K562 (cell line): Measurements from ENCODE around the gene NTN3. TPM values are rescaled to one million over a fixed set of nuclear protein-coding genes. Genes with fewer than 3 reads are reported as not detected.
A peak's percentile ranks its signal among the peaks of the same experiment; 100 is the strongest.

Experiments used
- ATAC-seq: fragments of 200-7000 bp; cut with Tn5 transposase; 3 replicates; pipeline ENCODE4 v1.9.1; 2020; ENCODE audit warnings: moderate library complexity
- BruUV-seq: library from RNA; stranded (reverse); fragments of 400-500 nt; replicated peaks from 2 replicates; lab custom pipeline; 2021; lab: Mats Ljungman, UMichigan
- CTCF ChIA-PET: fragments of 300-600 bp; formaldehyde crosslinking; extraction: SDS; loops from one replicate; lab custom pipeline; 2021; ENCODE audit warnings: low intra/inter-chr PET ratio; lab: Yijun Ruan, JAX
- POLR2A ChIA-PET: fragments of 300-600, 350-650 bp; sonication (Branson Sonifier 250); formaldehyde crosslinking; extraction: SDS; loops from one replicate; lab custom pipeline; 2021; ENCODE audit warnings: antibody characterized with exemption, inconsistent platforms; lab: Yijun Ruan, JAX
- DNase-seq, 4 experiments: peaks; one replicate each; pipeline versions ENCODE4 v3.0.0 to v3.0.0-alpha.2; 2011 to 2018; ENCODE audit warnings: low spot score in 3 of 4, mixed read lengths in 3 of 4; ENCODE audit errors: extremely low read depth in 1 of 4
- FAIRE-seq: peaks from 2 replicates; lab custom pipeline; 2011; peaks lifted over from hg19 to GRCh38; lab: Jason Lieb, UNC
- H2AFZ ChIP-seq: 2 replicates; pipeline ENCODE4 v1.6.0; 2011; ENCODE audit warnings: low read depth, low read length, control low read depth, inconsistent platforms
- H3K27ac ChIP-seq: fragments of 200-600 bp; 3 replicates; pipeline ENCODE4 v1.8.0; 2011; ENCODE audit warnings: low read depth, mild to moderate bottlenecking, control low read depth, inconsistent platforms, low read length, moderate library complexity, mixed read lengths; ENCODE audit errors: extremely low read depth
- H3K27me3 ChIP-seq, 2 experiments: fragments of 300-600 bp in 1 of 2; 2 replicates in 1 of 2; 3 replicates in 1 of 2; pipeline versions ENCODE4 v1.6.0 to v1.8.0; 2011; ENCODE audit warnings: inconsistent platforms in 2 of 2, low read length in 2 of 2, mild to moderate bottlenecking in 1 of 2, mixed read lengths in 1 of 2, moderate library complexity in 1 of 2; ENCODE audit not compliant: control insufficient read depth in 2 of 2, insufficient read depth in 2 of 2
- H3K36me3 ChIP-seq: fragments of 300-600 bp; 3 replicates; pipeline ENCODE4 v1.8.0; 2011; ENCODE audit warnings: mild to moderate bottlenecking, low read length, inconsistent platforms; ENCODE audit not compliant: control insufficient read depth, insufficient read depth
- H3K4me1 ChIP-seq, 2 experiments: fragments of 200-600 bp in 1 of 2; replicated peaks in 1 of 2; 2 replicates in 1 of 2; 3 replicates in 1 of 2; pipeline versions ENCODE4 v1.5.1 to v1.8.0; 2011; ENCODE audit warnings: inconsistent platforms in 2 of 2, low read length in 2 of 2, mild to moderate bottlenecking in 1 of 2, mixed read lengths in 1 of 2, moderate library complexity in 1 of 2; ENCODE audit not compliant: control insufficient read depth in 2 of 2, insufficient read depth in 2 of 2
- H3K4me2 ChIP-seq: 2 replicates; pipeline ENCODE4 v1.6.1; 2011; ENCODE audit warnings: low read length, control low read depth, inconsistent platforms, mixed read lengths; ENCODE audit not compliant: insufficient read depth
- H3K4me3 ChIP-seq: fragments of 200-600 bp; sonication (generic), shearing (Covaris generic); 2 replicates; pipeline ENCODE4 v1.5.1; 2016; ENCODE audit warnings: control low read depth, inconsistent platforms
- H3K79me2 ChIP-seq: fragments of 200-600 bp; 3 replicates; pipeline ENCODE4 v1.8.0; 2011; ENCODE audit warnings: low read length, inconsistent platforms; ENCODE audit not compliant: control insufficient read depth, insufficient read depth
- H3K9ac ChIP-seq, 2 experiments: 2 replicates each; pipeline versions ENCODE4 v1.6.0 to v1.6.1; 2011; ENCODE audit warnings: low read depth in 2 of 2, low read length in 2 of 2, control low read depth in 1 of 2, inconsistent platforms in 1 of 2, mild to moderate bottlenecking in 1 of 2, mixed read lengths in 1 of 2; ENCODE audit not compliant: insufficient read depth in 1 of 2
- H3K9me1 ChIP-seq: one replicate; pipeline ENCODE4 v1.6.0; 2011; ENCODE audit warnings: inconsistent platforms, mild to moderate bottlenecking, low read length, moderate library complexity; ENCODE audit not compliant: control insufficient read depth, insufficient read depth
- H3K9me3 ChIP-seq: replicated peaks from 2 replicates; pipeline ENCODE4 v1.5.1; 2011; ENCODE audit warnings: low read depth, low read length, inconsistent platforms; ENCODE audit not compliant: control insufficient read depth, insufficient read depth
- H4K20me1 ChIP-seq: replicated peaks from 2 replicates; pipeline ENCODE4 v1.6.1; 2011; ENCODE audit warnings: low read length, inconsistent platforms, mixed read lengths; ENCODE audit not compliant: control insufficient read depth, insufficient read depth
- KDM5B ChIP-seq: fragments of 200-600 bp; sonication (generic); IDR thresholded peaks from 2 replicates; pipeline ENCODE4 v1.6.1; 2012; ENCODE audit warnings: low read depth, mild to moderate bottlenecking, moderate library complexity, low read length, control low read depth, inconsistent platforms; ENCODE audit not compliant: insufficient replicate concordance
- KLF10 ChIP-seq: fragments of 250-450 bp; sonication (Bioruptor Pico); IDR thresholded peaks from 2 replicates; pipeline ENCODE4 v1.6.1; 2021; ENCODE audit warnings: matching md5 sums
- NFIC ChIP-seq: fragments of 450-650 bp; IDR thresholded peaks from 2 replicates; pipeline ENCODE4 v1.6.1; 2017; ENCODE audit warnings: mild to moderate bottlenecking, inconsistent platforms
- POLR2A ChIP-seq: fragments of 450-650 bp; conservative IDR thresholded peaks from 2 replicates; pipeline ENCODE4 v1.6.1; 2016
- POLR2G ChIP-seq: fragments of 200-400 bp; formaldehyde crosslinking; IDR thresholded peaks from 2 replicates; pipeline ENCODE4 v1.6.1; 2017; ENCODE audit warnings: low read depth, mild to moderate bottlenecking, antibody characterized with exemption, low read length, moderate library complexity
- ZNF347 ChIP-seq: fragments of 450-650 bp; formaldehyde crosslinking; IDR thresholded peaks from 2 replicates; pipeline ENCODE4 v1.4.0; 2020; ENCODE audit warnings: low read depth, mild to moderate bottlenecking, moderate library complexity
- WGBS: fragments of 100-300 bp; shearing (Covaris generic); methylation state at CpG from one replicate; pipeline ENCODE4 v1.1.6; 2016; ENCODE audit warnings: low coverage, mixed read lengths; ENCODE audit not compliant: insufficient coverage; ENCODE audit errors: missing lambda C conversion rate; 5-methylcytosine and 5-hydroxymethylcytosine counted together
- in situ Hi-C: fragments of 300-500 bp; cut with MboI; formaldehyde crosslinking; loops from 4 replicates; pipeline ENCODE4 v1.15.0; 2018; ENCODE audit warnings: inconsistent platforms, mixed read lengths
- intact Hi-C: fragments of 100-400 bp; cut with micrococcal nuclease; formaldehyde crosslinking; loops from 2 replicates; pipeline ENCODE4 v1.14.2; 2022
- polyA plus RNA-seq, 8 experiments: library from polyadenylated mRNA; depleted of rRNA in 4 of 8; stranded (reverse) in 5 of 8; unstranded in 3 of 8; fragments of >200 nt; fragmentation: Nextera tagmentation in 2 of 8; fragmentation: Illumina TruSeq in 1 of 8; extraction: Ambion mirVana in 2 of 8; extraction: Trizol in 1 of 8; gene quantifications; 2 replicates each; pipeline versions ENCODE4 v1.2.1 to v1.2.3, GENCODE V29; 2011 to 2014; ENCODE audit warnings: inconsistent platforms in 1 of 8, missing spikeins in 1 of 8
- total RNA-seq, 7 experiments: library from RNA; depleted of rRNA in 6 of 7; stranded (reverse); fragments of >200 nt in 6 of 7; fragmentation: Illumina TruSeq in 2 of 7; extraction: Trizol in 2 of 7; gene quantifications; 2 replicates each; pipeline versions ENCODE4 v1.2.1 to v1.2.3, GENCODE V29; 2011 to 2021; ENCODE audit warnings: low replicate concordance in 1 of 7
- TF ChIP-seq, protein P1 (sequence below): fragments of 450-650 bp; IDR thresholded peaks from 2 replicates; pipeline ENCODE4 v1.7.0; 2016; ENCODE audit warnings: borderline replicate concordance
- TF ChIP-seq, protein P2 (sequence below): fragments of 450-650 bp; IDR thresholded peaks from 2 replicates; pipeline ENCODE4 v1.6.1; 2016; ENCODE audit warnings: missing biosample characterization, missing genetic modification characterization
- TF ChIP-seq, protein P3 (sequence below): sonication (generic); formaldehyde crosslinking; IDR thresholded peaks from 2 replicates; pipeline ENCODE4 v1.8.1; 2023; ENCODE audit warnings: mild to moderate bottlenecking, missing genetic modification reagents
- TF ChIP-seq, protein P4 (sequence below): IDR thresholded peaks from 2 replicates; pipeline ENCODE4 v1.6.1; 2012; ENCODE audit warnings: low read depth, low read length, improper control_type of control experiment, borderline replicate concordance

NTN3 gene
- total and polyA plus RNA-seq, 9 of the 15 experiments (the other 6 are each of a cell fraction or from before 2014, with no cell fraction given), result not detected

DNA sequence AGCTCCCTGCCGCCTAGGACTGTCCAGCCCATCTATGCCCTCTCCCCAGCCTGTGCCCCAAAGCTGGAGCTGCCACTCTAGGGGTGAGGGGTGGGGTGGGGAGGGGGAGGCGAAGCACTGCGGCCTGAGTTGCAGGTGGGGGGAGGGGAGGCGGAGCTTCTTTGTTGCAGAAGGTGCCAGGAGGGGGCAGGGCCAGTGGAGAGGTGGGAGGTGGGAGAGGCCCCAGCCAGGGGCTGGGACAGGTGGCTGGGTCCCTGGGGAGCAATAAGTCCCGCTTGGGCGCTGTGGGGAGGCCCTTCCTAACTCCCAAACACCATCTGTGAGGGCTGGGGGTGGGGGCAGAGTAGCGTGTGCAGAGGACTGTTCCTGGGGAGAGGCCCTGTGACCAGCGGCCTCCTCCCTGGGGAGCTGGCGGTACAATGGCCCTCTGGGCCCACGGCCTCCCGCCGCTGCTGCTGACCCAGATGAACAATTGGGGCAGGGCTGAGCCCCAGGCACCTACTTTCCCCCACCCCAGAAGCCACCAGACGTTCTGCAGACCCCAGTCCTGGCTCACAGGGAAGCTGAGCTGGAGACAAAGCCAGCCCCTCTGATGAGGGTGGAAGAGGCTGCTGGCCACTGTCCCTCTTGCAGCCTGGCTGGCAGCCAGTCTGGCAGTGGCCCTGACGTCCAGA is 2.2 kb upstream of the NTN3 start:
- 10% methylated on average over 10 of the region's 14 CpGs for WGBS
- ATAC-seq (peak; percentile 17), FAIRE-seq (no peak), DNase-seq (peak in 2 of 4 experiments; percentile 30 to 49)
- Histone ChIP-seq H3K9me3 (no peaks in the 10 kb centered on the region), H3K27me3 (no peaks in the 10 kb centered on the region), H3K4me1 (peaks cover 7 to 85% of the 10 kb centered on the region in 2 experiments; a peak in 4 of 5 replicates), H3K79me2 (0 out of 3 replicates have a peak, but pooled peaks cover under 1% of the 10 kb centered on the region), H3K27ac (no peak overlapping the region), H4K20me1 (0 out of 2 replicates have a peak, but pooled peaks cover 4% of the 10 kb centered on the region), H3K36me3 (peaks cover 2% of the 10 kb centered on the region; the same call in 1 of the 3 replicates), H3K4me2 (no peak overlapping the region), H3K4me3 (no peak overlapping the region), H3K9me1 (no peaks in the 10 kb centered on the region), H2AFZ (no peak overlapping the region), H3K9ac (peak overlapping the region in 1 of 2 experiments; percentile 86; a peak in 2 of 4 replicates)
- POLR2A ChIA-PET, result interaction anchor here (0.7 to 2.3 kb wide), 8 partner anchors 9 to 316 kb away, joined by 3 to 10 read pairs (median 3); partner anchors contain the start of genes AMDHD2 and TEDC2
- in situ Hi-C loops, result no loop called here
- TF ChIP-seq KLF10 (CRISPR knock-in tag) (no peak), POLR2A (no peak), ZNF347 (no peak), NFIC (peak; percentile 33; the same call in 1 of the 2 replicates), KDM5B (peak; percentile 32), POLR2G (peak; percentile 34; the same call in 1 of the 2 replicates)
- TF ChIP-seq, protein P1, sequence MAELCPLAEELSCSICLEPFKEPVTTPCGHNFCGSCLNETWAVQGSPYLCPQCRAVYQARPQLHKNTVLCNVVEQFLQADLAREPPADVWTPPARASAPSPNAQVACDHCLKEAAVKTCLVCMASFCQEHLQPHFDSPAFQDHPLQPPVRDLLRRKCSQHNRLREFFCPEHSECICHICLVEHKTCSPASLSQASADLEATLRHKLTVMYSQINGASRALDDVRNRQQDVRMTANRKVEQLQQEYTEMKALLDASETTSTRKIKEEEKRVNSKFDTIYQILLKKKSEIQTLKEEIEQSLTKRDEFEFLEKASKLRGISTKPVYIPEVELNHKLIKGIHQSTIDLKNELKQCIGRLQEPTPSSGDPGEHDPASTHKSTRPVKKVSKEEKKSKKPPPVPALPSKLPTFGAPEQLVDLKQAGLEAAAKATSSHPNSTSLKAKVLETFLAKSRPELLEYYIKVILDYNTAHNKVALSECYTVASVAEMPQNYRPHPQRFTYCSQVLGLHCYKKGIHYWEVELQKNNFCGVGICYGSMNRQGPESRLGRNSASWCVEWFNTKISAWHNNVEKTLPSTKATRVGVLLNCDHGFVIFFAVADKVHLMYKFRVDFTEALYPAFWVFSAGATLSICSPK, result no peak
- TF ChIP-seq, protein P2, sequence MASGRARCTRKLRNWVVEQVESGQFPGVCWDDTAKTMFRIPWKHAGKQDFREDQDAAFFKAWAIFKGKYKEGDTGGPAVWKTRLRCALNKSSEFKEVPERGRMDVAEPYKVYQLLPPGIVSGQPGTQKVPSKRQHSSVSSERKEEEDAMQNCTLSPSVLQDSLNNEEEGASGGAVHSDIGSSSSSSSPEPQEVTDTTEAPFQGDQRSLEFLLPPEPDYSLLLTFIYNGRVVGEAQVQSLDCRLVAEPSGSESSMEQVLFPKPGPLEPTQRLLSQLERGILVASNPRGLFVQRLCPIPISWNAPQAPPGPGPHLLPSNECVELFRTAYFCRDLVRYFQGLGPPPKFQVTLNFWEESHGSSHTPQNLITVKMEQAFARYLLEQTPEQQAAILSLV (tag), result no peak
- TF ChIP-seq, protein P3, sequence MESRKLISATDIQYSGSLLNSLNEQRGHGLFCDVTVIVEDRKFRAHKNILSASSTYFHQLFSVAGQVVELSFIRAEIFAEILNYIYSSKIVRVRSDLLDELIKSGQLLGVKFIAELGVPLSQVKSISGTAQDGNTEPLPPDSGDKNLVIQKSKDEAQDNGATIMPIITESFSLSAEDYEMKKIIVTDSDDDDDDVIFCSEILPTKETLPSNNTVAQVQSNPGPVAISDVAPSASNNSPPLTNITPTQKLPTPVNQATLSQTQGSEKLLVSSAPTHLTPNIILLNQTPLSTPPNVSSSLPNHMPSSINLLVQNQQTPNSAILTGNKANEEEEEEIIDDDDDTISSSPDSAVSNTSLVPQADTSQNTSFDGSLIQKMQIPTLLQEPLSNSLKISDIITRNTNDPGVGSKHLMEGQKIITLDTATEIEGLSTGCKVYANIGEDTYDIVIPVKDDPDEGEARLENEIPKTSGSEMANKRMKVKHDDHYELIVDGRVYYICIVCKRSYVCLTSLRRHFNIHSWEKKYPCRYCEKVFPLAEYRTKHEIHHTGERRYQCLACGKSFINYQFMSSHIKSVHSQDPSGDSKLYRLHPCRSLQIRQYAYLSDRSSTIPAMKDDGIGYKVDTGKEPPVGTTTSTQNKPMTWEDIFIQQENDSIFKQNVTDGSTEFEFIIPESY, result peak; percentile 66
- TF ChIP-seq, protein P4, sequence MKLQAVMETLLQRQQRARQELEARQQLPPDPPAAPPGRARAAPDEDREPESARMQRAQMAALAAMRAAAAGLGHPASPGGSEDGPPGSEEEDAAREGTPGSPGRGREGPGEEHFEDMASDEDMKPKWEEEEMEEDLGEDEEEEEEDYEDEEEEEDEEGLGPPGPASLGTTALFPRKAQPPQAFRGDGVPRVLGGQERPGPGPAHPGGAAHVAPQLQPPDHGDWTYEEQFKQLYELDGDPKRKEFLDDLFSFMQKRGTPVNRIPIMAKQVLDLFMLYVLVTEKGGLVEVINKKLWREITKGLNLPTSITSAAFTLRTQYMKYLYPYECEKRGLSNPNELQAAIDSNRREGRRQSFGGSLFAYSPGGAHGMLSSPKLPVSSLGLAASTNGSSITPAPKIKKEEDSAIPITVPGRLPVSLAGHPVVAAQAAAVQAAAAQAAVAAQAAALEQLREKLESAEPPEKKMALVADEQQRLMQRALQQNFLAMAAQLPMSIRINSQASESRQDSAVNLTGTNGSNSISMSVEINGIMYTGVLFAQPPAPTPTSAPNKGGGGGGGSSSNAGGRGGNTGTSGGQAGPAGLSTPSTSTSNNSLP, result no peak
- intact Hi-C loops, result loop anchor here (5.0 kb wide), 1 partner anchor 33 kb away; no protein-coding TSS in a partner anchor
- CTCF ChIA-PET, result no interaction called here
- no TSS peak for BruUV-seq
